Memory B cell (primary cell): ENCODE results near the gene TDRD15.
"Not testable (repeated sequence)": the region's sequence is repeated elsewhere in the genome, so short reads cannot be mapped to it uniquely, and the experiment has no call there.

Experiments used
- ATAC-seq: fragments of 150-1000 bp; cut with Tn5 transposase; 2 replicates; pipeline ENCODE4 v1.10.0; 2021; ENCODE audit warnings: low read depth, mild to moderate bottlenecking, moderate library complexity
- DNase-seq, 2 donors: peaks; one replicate each; pipeline ENCODE4 v3.0.0; 2022; ENCODE audit warnings: low spot score in 2 of 2
- H3K27ac Mint-ChIP-seq: one replicate; pipeline ENCODE4 v1.8.0; 2022; ENCODE audit warnings: mild to moderate bottlenecking, moderate library complexity, mixed read lengths
- H3K27me3 Mint-ChIP-seq: one replicate; pipeline ENCODE4 v1.8.0; 2022; ENCODE audit warnings: mixed read lengths
- H3K36me3 Mint-ChIP-seq: one replicate; pipeline ENCODE4 v1.8.0; 2022; ENCODE audit warnings: mild to moderate bottlenecking, mixed read lengths
- H3K4me1 Mint-ChIP-seq: one replicate; pipeline ENCODE4 v1.8.0; 2022; ENCODE audit warnings: mixed read lengths
- H3K4me3 Mint-ChIP-seq: one replicate; pipeline ENCODE4 v1.8.0; 2022; ENCODE audit warnings: mild to moderate bottlenecking, moderate library complexity, mixed read lengths
- H3K9me3 Mint-ChIP-seq: one replicate; pipeline ENCODE4 v1.8.0; 2022; ENCODE audit warnings: mixed read lengths

TDRD15 gene

GRCh38 chr2:21104030-21104660 lies 19.6 kb upstream of the TDRD15 start:
- H3K27me3 Mint-ChIP-seq = no peaks in the 10 kb centered on the region
- H3K4me3 Mint-ChIP-seq = no peak overlapping the region
- no peak for DNase-seq

GRCh38 chr2:21111012-21111411 lies 12.8 kb upstream of the TDRD15 start:
- ATAC-seq (no peak), DNase-seq (no peak)

More at GRCh38 chr2:21104030-21104660, 19.6 kb upstream of the TDRD15 start:
- no peak overlapping the region for H3K27ac Mint-ChIP-seq
- peaks cover 2% of the 10 kb centered on the region for H3K4me1 Mint-ChIP-seq
- H3K36me3 Mint-ChIP-seq = no peaks in the 10 kb centered on the region
- no peaks in the 10 kb centered on the region for H3K9me3 Mint-ChIP-seq
- no peak for ATAC-seq

GRCh38 chr2:21117688-21118087 lies 6.1 kb upstream of the TDRD15 start:
- Mint-ChIP-seq H3K27ac (no peak overlapping the region), H3K4me1 (no peaks in the 10 kb centered on the region)
- no peak for DNase-seq

More at GRCh38 chr2:21111012-21111411, 12.8 kb upstream of the TDRD15 start:
- no peak overlapping the region for H3K4me3 Mint-ChIP-seq
- H3K9me3 Mint-ChIP-seq = no peaks in the 10 kb centered on the region
- H3K4me1 Mint-ChIP-seq = no peaks in the 10 kb centered on the region
- no peak overlapping the region for H3K27ac Mint-ChIP-seq
- peaks cover 6% of the 10 kb centered on the region for H3K27me3 Mint-ChIP-seq
- no peaks in the 10 kb centered on the region for H3K36me3 Mint-ChIP-seq

GRCh38 chr2:21118302-21118920 lies 5.4 kb upstream of the TDRD15 start:
- H3K27me3 Mint-ChIP-seq = peaks cover 8% of the 10 kb centered on the region
- H3K9me3 Mint-ChIP-seq = no peaks in the 10 kb centered on the region
- H3K4me3 Mint-ChIP-seq = no peak overlapping the region
- no peak overlapping the region for H3K27ac Mint-ChIP-seq
- DNase-seq (peak in 1 of 2 donors; percentile 3), ATAC-seq (no peak)
- H3K4me1 Mint-ChIP-seq = no peaks in the 10 kb centered on the region
- H3K36me3 Mint-ChIP-seq = no peaks in the 10 kb centered on the region

More at GRCh38 chr2:21117688-21118087, 6.1 kb upstream of the TDRD15 start:
- no peak for ATAC-seq
- Mint-ChIP-seq H3K27me3 (peaks cover 11% of the 10 kb centered on the region), H3K4me3 (no peak overlapping the region), H3K9me3 (no peaks in the 10 kb centered on the region), H3K36me3 (no peaks in the 10 kb centered on the region)

GRCh38 chr2:21131861-21132260 lies 8.1 kb downstream of the TDRD15 start:
- H3K27ac Mint-ChIP-seq = no peak overlapping the region
- ATAC-seq (no peak), DNase-seq (no peak)

GRCh38 chr2:21135585-21135984 lies 11.8 kb downstream of the TDRD15 start:
- Mint-ChIP-seq H3K36me3 (no peaks in the 10 kb centered on the region), H3K4me3 (no peak overlapping the region), H3K4me1 (no peaks in the 10 kb centered on the region), H3K27me3 (peaks cover 6% of the 10 kb centered on the region), H3K27ac (no peak overlapping the region), H3K9me3 (peaks cover 2% of the 10 kb centered on the region)
- no peak for ATAC-seq
- no peak for DNase-seq

More at GRCh38 chr2:21131861-21132260, 8.1 kb downstream of the TDRD15 start:
- H3K36me3 Mint-ChIP-seq = no peaks in the 10 kb centered on the region
- no peaks in the 10 kb centered on the region for H3K4me1 Mint-ChIP-seq
- H3K27me3 Mint-ChIP-seq = peaks cover 4% of the 10 kb centered on the region
- H3K9me3 Mint-ChIP-seq = no peaks in the 10 kb centered on the region
- H3K4me3 Mint-ChIP-seq = no peak overlapping the region

GRCh38 chr2:21142149-21142548 lies 18.4 kb downstream of the TDRD15 start:
- Mint-ChIP-seq H3K27me3 (peaks cover 3% of the 10 kb centered on the region), H3K4me1 (no peaks in the 10 kb centered on the region), H3K4me3 (no peak overlapping the region), H3K27ac (no peak overlapping the region), H3K9me3 (peaks cover 2% of the 10 kb centered on the region), H3K36me3 (no peaks in the 10 kb centered on the region)
- ATAC-seq (no peak), DNase-seq (no peak)

- DNase-seq (no peak), ATAC-seq (no peak)
- H3K36me3 Mint-ChIP-seq = no peaks in the 10 kb centered on the region
- H3K27ac Mint-ChIP-seq = no peak overlapping the region
- no peaks in the 10 kb centered on the region for H3K9me3 Mint-ChIP-seq
- no peaks in the 10 kb centered on the region for H3K4me1 Mint-ChIP-seq
- peaks cover 1% of the 10 kb centered on the region for H3K27me3 Mint-ChIP-seq
- H3K4me3 Mint-ChIP-seq = no peak overlapping the region
Observed at GRCh38 chr2:21146638-21147037, 22.9 kb downstream of the TDRD15 start.

GRCh38 chr2:21148718-21149117 lies 24.9 kb downstream of the TDRD15 start:
- no peaks in the 10 kb centered on the region for H3K9me3 Mint-ChIP-seq
- no peaks in the 10 kb centered on the region for H3K36me3 Mint-ChIP-seq
- H3K4me3 Mint-ChIP-seq = no peak overlapping the region
- no peak overlapping the region for H3K27ac Mint-ChIP-seq
- peaks cover 4% of the 10 kb centered on the region for H3K27me3 Mint-ChIP-seq
- ATAC-seq (no peak), DNase-seq (no peak)
- H3K4me1 Mint-ChIP-seq = no peaks in the 10 kb centered on the region

GRCh38 chr2:21151234-21151633 lies 27.5 kb downstream of the TDRD15 start:
- H3K36me3 Mint-ChIP-seq, DNase-seq, H3K9me3 Mint-ChIP-seq, ATAC-seq, H3K27me3 Mint-ChIP-seq, H3K4me3 Mint-ChIP-seq, H3K4me1 Mint-ChIP-seq, H3K27ac Mint-ChIP-seq: not testable (repeated sequence)

- peaks cover 8% of the 10 kb centered on the region for H3K27me3 Mint-ChIP-seq
- no peak overlapping the region for H3K4me3 Mint-ChIP-seq
- ATAC-seq (no peak), DNase-seq (no peak)
- H3K9me3 Mint-ChIP-seq = peaks cover 2% of the 10 kb centered on the region
- H3K36me3 Mint-ChIP-seq = no peaks in the 10 kb centered on the region
- H3K27ac Mint-ChIP-seq = no peak overlapping the region
- H3K4me1 Mint-ChIP-seq = no peaks in the 10 kb centered on the region
Observed at GRCh38 chr2:21155365-21156136, 31.8 kb downstream of the TDRD15 start.

- no peak for ATAC-seq
- H3K36me3 Mint-ChIP-seq = no peaks in the 10 kb centered on the region
Observed at GRCh38 chr2:21161122-21161521, 37.4 kb downstream of the TDRD15 start.

GRCh38 chr2:21161832-21162614 lies 38.3 kb downstream of the TDRD15 start:
- DNase-seq = no peak
- no peak for ATAC-seq
- no peaks in the 10 kb centered on the region for H3K4me1 Mint-ChIP-seq
- H3K36me3 Mint-ChIP-seq = no peaks in the 10 kb centered on the region
- H3K27me3 Mint-ChIP-seq = peaks cover 6% of the 10 kb centered on the region
- no peak overlapping the region for H3K4me3 Mint-ChIP-seq
- no peak overlapping the region for H3K27ac Mint-ChIP-seq
- peaks cover 2% of the 10 kb centered on the region for H3K9me3 Mint-ChIP-seq

More at GRCh38 chr2:21161122-21161521, 37.4 kb downstream of the TDRD15 start:
- DNase-seq = no peak
- no peaks in the 10 kb centered on the region for H3K4me1 Mint-ChIP-seq
- peaks cover 2% of the 10 kb centered on the region for H3K9me3 Mint-ChIP-seq
- peaks cover 6% of the 10 kb centered on the region for H3K27me3 Mint-ChIP-seq
- no peak overlapping the region for H3K27ac Mint-ChIP-seq
- no peak overlapping the region for H3K4me3 Mint-ChIP-seq

- ATAC-seq (no peak), DNase-seq (no peak)
- no peak overlapping the region for H3K4me3 Mint-ChIP-seq
- no peak overlapping the region for H3K27ac Mint-ChIP-seq
- peaks cover 6% of the 10 kb centered on the region for H3K27me3 Mint-ChIP-seq
- peaks cover 2% of the 10 kb centered on the region for H3K9me3 Mint-ChIP-seq
- no peaks in the 10 kb centered on the region for H3K4me1 Mint-ChIP-seq
- H3K36me3 Mint-ChIP-seq = no peaks in the 10 kb centered on the region
Observed at GRCh38 chr2:21162615-21162878, 38.8 kb downstream of the TDRD15 start.
